Brain microvascular endothelial cell (primary cell): ENCODE data around the gene CBFB.
A peak's percentile ranks its signal among the peaks of the same experiment; 100 is the strongest.
"Not testable (repeated sequence)": the region's sequence is repeated elsewhere in the genome, so short reads cannot be mapped to it uniquely, and the experiment has no call there.

ENCODE experiments used
- DNase-seq: peaks from one replicate; pipeline ENCODE4 v3.0.0-alpha.2; 2020
- H3K27ac ChIP-seq: fragments of 250-450 bp; sonication (Bioruptor Pico); 2 replicates; pipeline ENCODE4 v1.5.1; 2020; ENCODE audit warnings: mild to moderate bottlenecking, moderate library complexity
- H3K27me3 ChIP-seq: fragments of 250-450 bp; sonication (Bioruptor Pico); replicated peaks from 2 replicates; pipeline ENCODE4 v1.5.1; 2020; ENCODE audit warnings: mild to moderate bottlenecking
- H3K36me3 ChIP-seq: fragments of 250-450 bp; sonication (Bioruptor Pico); replicated peaks from 2 replicates; pipeline ENCODE4 v1.5.1; 2020; ENCODE audit warnings: mild to moderate bottlenecking
- H3K4me3 ChIP-seq: 2 replicates; pipeline ENCODE4 v1.5.1; 2011; ENCODE audit warnings: low read depth, mild to moderate bottlenecking, control low read depth, low read length, moderate library complexity
- in situ Hi-C: cut with HindIII; loops from 2 replicates; pipeline ENCODE4 v1.10.0; 2017; ENCODE audit warnings: low sequenced_read_pairs, low pct_ligation_motif_present
- TF ChIP-seq, protein P1 (sequence below): IDR thresholded peaks from 2 replicates; pipeline ENCODE4 v1.5.1; 2011; ENCODE audit warnings: low read depth, mild to moderate bottlenecking, moderate library complexity, low read length, control low read depth, inconsistent platforms; ENCODE audit errors: missing control alignments

Gene CBFB

DNA sequence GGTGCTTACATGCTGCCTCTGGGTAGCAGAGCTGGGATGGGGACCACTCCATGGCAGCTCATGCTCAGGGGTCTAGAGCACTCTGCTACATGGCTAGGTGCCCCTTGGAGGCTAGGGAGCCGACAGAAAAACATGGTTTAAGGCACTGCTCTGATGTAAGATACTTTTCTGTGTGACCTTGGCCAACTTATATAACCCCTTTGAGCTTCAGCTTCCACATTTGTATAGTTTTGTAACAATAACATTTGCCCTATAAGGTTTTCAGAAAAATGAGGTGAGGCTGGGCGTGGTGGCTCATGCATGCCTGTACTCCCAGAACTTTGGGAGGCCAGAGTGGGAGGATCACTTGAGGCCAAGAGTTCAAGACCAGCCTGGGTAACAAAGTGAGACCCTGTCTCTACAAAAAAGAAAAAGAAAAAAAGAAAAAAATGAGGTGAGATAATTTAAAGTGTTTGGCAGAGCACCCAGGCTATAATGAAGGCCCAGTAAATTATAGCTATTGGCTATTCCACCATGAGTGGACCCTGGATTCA lies 37.3 kb upstream of the CBFB start:
- in situ Hi-C loops = no loop called here
- no peaks in the 10 kb centered on the region for H3K36me3 ChIP-seq
- H3K4me3 ChIP-seq = no peak overlapping the region
- TF ChIP-seq, protein P1, sequence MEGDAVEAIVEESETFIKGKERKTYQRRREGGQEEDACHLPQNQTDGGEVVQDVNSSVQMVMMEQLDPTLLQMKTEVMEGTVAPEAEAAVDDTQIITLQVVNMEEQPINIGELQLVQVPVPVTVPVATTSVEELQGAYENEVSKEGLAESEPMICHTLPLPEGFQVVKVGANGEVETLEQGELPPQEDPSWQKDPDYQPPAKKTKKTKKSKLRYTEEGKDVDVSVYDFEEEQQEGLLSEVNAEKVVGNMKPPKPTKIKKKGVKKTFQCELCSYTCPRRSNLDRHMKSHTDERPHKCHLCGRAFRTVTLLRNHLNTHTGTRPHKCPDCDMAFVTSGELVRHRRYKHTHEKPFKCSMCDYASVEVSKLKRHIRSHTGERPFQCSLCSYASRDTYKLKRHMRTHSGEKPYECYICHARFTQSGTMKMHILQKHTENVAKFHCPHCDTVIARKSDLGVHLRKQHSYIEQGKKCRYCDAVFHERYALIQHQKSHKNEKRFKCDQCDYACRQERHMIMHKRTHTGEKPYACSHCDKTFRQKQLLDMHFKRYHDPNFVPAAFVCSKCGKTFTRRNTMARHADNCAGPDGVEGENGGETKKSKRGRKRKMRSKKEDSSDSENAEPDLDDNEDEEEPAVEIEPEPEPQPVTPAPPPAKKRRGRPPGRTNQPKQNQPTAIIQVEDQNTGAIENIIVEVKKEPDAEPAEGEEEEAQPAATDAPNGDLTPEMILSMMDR = no peak
- H3K27me3 ChIP-seq = no peaks in the 10 kb centered on the region
- H3K27ac ChIP-seq = no peak overlapping the region
- no peak for DNase-seq

- not testable (repeated sequence) for H3K27me3 ChIP-seq
Measured at GRCh38 chr16:66993558-66993957, 35.4 kb upstream of the CBFB start.

GRCh38 chr16:66996324-66996982 lies 32.5 kb upstream of the CBFB start:
- H3K27ac ChIP-seq = no peak overlapping the region
- H3K4me3 ChIP-seq = no peak overlapping the region
- peak; percentile 25 for DNase-seq
- in situ Hi-C loops = no loop called here
- TF ChIP-seq, protein P1 = no peak
- no peaks in the 10 kb centered on the region for H3K27me3 ChIP-seq
- H3K36me3 ChIP-seq = no peaks in the 10 kb centered on the region

More at GRCh38 chr16:66993558-66993957, 35.4 kb upstream of the CBFB start:
- H3K4me3 ChIP-seq, H3K27ac ChIP-seq, H3K36me3 ChIP-seq, DNase-seq, in situ Hi-C loops: not testable (repeated sequence)

DNA sequence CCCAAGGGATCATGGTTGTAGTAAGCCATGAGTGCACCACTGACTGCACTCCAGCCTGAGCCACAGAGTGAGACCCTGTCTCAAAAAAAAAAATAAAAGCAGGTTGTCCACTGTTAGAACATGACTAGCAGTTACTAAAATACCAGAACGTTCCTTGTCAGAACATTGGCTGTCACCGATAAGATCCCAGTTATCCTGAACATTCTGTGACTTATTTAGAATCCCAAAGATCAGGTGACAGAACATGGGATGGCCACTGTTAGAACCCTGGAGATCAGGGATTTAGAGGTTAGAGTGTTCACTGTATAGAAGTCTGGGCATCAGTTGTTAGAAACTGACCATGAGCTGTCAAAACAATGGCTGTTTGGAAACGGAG lies 32.0 kb upstream of the CBFB start:
- H3K27me3 ChIP-seq = no peaks in the 10 kb centered on the region
- in situ Hi-C loops = no loop called here
- H3K36me3 ChIP-seq = no peaks in the 10 kb centered on the region
- DNase-seq = no peak
- TF ChIP-seq, protein P1 = no peak
- H3K4me3 ChIP-seq = no peak overlapping the region
- H3K27ac ChIP-seq = no peak overlapping the region

DNA sequence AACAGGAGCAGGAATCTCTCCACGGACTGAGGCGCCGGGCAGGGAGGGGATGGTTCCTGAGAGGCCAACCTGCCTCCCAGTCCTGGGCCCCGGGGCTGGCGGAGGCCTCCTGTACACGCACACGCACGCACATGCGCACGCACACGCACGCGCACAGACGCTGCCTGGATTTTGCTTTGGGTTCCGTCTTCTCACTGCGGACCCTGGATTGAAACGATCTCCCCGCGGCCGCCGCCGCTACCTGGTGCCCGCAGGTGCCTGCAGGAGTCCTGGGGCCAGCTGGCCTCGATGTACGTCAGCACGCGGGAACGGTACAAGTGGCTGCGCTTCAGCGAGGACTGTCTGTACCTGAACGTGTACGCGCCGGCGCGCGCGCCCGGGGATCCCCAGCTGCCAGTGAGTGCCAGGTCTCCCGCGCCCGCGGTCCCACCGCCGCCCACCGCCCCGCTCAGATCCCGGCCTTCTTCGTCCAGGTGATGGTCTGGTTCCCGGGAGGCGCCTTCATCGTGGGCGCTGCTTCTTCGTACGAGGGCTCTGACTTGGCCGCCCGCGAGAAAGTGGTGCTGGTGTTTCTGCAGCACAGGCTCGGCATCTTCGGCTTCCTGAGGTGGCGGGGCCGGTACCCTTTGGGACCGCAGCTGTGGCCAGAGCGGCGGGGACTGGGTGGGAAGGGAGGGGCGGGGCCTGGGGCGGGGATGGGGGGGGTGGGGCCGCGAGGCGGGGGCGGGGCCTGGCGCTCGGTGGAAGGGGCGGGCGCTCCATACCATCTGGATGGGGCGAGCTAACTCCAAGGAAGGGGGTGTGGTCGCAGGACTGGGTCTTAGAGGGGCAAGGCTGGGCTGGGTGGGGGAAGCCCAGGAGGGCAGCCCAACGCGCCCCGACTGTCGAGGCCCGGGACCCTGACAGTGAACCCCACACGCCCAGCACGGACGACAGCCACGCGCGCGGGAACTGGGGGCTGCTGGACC lies 28.3 kb upstream of the CBFB start:
- DNase-seq = no peak
- Histone ChIP-seq H3K27me3 (no peaks in the 10 kb centered on the region), H3K36me3 (no peaks in the 10 kb centered on the region), H3K27ac (no peak overlapping the region), H3K4me3 (peak overlapping the region; percentile 54)
- TF ChIP-seq, protein P1 = no peak
- in situ Hi-C loops = no loop called here

GRCh38 chr16:67001726-67002125 lies 27.2 kb upstream of the CBFB start:
- TF ChIP-seq, protein P1 = no peak
- no peak overlapping the region for H3K27ac ChIP-seq
- in situ Hi-C loops = no loop called here
- H3K4me3 ChIP-seq = no peak overlapping the region
- no peak for DNase-seq
- no peaks in the 10 kb centered on the region for H3K36me3 ChIP-seq
- H3K27me3 ChIP-seq = no peaks in the 10 kb centered on the region
